Heart right ventricle (tissue), 16 donors: ENCODE data around the gene SUPT6H. TPM values are rescaled to one million over a fixed set of nuclear protein-coding genes. Genes with fewer than 3 reads are reported as not detected.

Experiments
- ATAC-seq, 8 donors: fragments of 200-7000 bp; cut with Tn5 transposase; one replicate each; pipeline ENCODE4 v1.9.1; 2020; ENCODE audit warnings: mild to moderate bottlenecking in 8 of 8, moderate library complexity in 8 of 8, moderate number of reproducible peaks in 1 of 8
- DNase-seq, 2 donors: peaks; one replicate each; pipeline ENCODE4 v3.0.0-alpha.2; 2020
- H3K27ac ChIP-seq, 10 donors: fragments of 200-600 bp; sonication (generic) in 2 of 10; one replicate each; pipeline versions ENCODE4 v1.5.0 to v1.8.0; 2020 to 2022; ENCODE audit warnings: mild to moderate bottlenecking in 3 of 10
- H3K27me3 ChIP-seq, 7 donors: fragments of 200-600 bp; one replicate each; pipeline ENCODE4 v1.8.0; 2021 to 2022; ENCODE audit warnings: mild to moderate bottlenecking in 2 of 7
- H3K36me3 ChIP-seq, 9 donors: fragments of 200-600 bp; sonication (generic) in 1 of 9; one replicate each; pipeline versions ENCODE4 v1.5.0 to v1.8.0; 2020 to 2022; ENCODE audit warnings: mild to moderate bottlenecking in 2 of 9
- H3K4me1 ChIP-seq, 9 donors: fragments of 200-600 bp; sonication (generic) in 1 of 9; one replicate each; pipeline versions ENCODE4 v1.5.0 to v1.8.0; 2020 to 2022; ENCODE audit warnings: mild to moderate bottlenecking in 4 of 9
- H3K4me3 ChIP-seq, 10 donors: fragments of 200-600 bp; sonication (generic) in 2 of 10; one replicate each; pipeline versions ENCODE4 v1.5.0 to v1.8.0; 2020 to 2022; ENCODE audit warnings: mild to moderate bottlenecking in 7 of 10, moderate library complexity in 2 of 10
- H3K9me3 ChIP-seq, 11 donors: fragments of 200-600 bp in 10 of 11; sonication (generic) in 2 of 11; one replicate each; pipeline versions ENCODE4 v1.5.0 to v1.8.0; 2013 to 2022; ENCODE audit warnings: mild to moderate bottlenecking in 2 of 11, control low read depth in 1 of 11, moderate library complexity in 1 of 11
- WGBS, 2 donors: extraction: QIAGEN DNeasy Blood & Tissue Kit; methylation state at CpG; one replicate each; pipeline ENCODE4 v1.1.7; 2013; ENCODE audit warnings: inconsistent platforms in 1 of 2; 5-methylcytosine and 5-hydroxymethylcytosine counted together
- intact Hi-C, 10 donors: fragments of 100-400 bp; cut with DNase I; formaldehyde crosslinking; loops; one replicate each; pipeline versions ENCODE4 v1.11.1 to v1.14.2; 2022
- polyA plus RNA-seq, 2 donors: library from polyadenylated mRNA; stranded (reverse); fragments of 200-250 nt; gene quantifications; one replicate each; pipeline ENCODE4 v1.2.3, GENCODE V29; 2013
- total RNA-seq, 10 donors: library from RNA; stranded (reverse); fragmentation: NEBNext Ultra II Directional in 3 of 10; extraction: Animal tissue kit (Norgen Biotek cat#: 25700) in 3 of 10; gene quantifications; one replicate each; pipeline versions ENCODE4 v1.2.1 to v1.2.4, GENCODE V29; 2021 to 2023
- TF ChIP-seq, protein P1 (sequence below), 9 donors: fragments of 200-600 bp; sonication (generic) in 2 of 9; IDR thresholded peaks; one replicate each; pipeline versions ENCODE4 v1.5.0 to v1.8.0; 2021 to 2022; ENCODE audit warnings: antibody characterized with exemption in 9 of 9, mild to moderate bottlenecking in 5 of 9, moderate library complexity in 1 of 9
- donor health status: Arrhythmogenic right ventricular cardiomyopathy.
- donor health status: ischemic (EF 13 %, LVEDD 7.1; RV severe dilation, severe dysfunction).
- donor health status: healthy with polysubstance abuse.
- donor health status: DM: no; HTN: yes; CAD: no.
- donor health status: DM: no; HTN: no; CAD: no.
- donor health status: ischemic (EF 25% LVEDD 6.9; RV normal size, moderate dysfunction).
- donor health status: ischemic (EF 25% LVEDD 5.7; RV mildly dilated, moderate dysfunction).
- donor health status: healthy.
- donor health status: DM: yes; HTN: yes; CAD: no.
- donor health status: Ischemic cardiomyopathy.
- donor health status: ischemic (EF 35%, LVEDD 5.7; RV mildly dilated, moderate dysfunction).
- donor health status: nonischemic (EF 11% LVEDD 7.7; RV severe dilation, severe dysfunction).
- donor health status: DM: yes; HTN: yes; CAD: no.
- donor health status: PGD.
- donor health status: ischemic (EF 29% LVEDD 5.4; RV normal size, mild dysfunction).
- donor health status: nonischemic (EF 23%, LVEDD 6.1; RV moderate dilation, normal function).

Gene SUPT6H
- total and polyA plus RNA-seq, 12 donors, result 19.3 to 54.1 (median 49.9) TPM

DNA sequence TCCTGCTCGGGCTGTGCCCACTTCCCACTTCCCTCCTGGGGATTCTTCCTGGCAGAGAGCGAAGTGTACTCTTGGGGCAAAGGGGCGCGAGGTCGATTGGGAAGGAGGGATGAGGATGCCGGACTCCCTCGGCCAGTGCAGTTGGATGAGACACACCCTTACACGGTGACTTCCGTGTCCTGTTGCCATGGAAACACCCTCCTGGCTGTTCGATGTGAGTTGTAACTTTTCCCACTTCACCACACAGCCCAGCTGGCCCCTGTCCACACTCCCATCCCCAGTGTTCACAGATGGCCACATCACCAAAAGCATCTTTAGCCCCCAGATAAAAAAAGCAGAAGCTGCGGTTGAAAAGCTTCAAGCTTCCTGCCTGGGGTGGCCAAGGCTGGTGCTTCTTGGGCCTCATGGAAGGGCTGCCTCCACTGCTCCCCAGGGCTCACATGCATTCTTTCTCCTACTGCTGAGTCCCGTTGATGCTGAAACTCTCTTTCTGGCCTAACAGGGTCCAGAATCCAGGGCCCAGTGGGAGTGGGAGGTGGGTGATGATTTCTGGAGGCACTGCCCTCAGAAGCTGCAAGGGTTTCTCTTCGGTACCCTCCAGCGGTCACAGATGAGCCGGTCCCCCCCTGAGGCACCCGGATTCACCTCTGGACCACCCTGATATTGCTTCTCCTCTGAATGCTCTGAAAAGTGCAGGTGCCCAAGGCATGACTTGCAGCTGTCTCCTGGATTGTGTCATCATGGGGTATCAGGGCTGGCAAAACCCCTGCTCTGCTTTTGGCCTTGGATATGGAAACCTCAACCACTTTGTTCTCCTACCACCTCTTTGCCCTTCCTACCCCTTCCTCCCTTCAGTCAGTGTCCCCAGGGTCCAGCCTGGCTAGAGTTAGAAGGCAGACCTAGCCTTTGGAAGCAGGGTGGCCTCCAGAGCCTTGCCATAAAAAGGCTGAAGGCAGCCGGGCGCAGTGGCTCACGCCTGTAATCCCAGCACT is 79.6 kb downstream of the SUPT6H start:
- no peak overlapping the region for H3K4me3 ChIP-seq
- DNase-seq (no peak), ATAC-seq (no peak)
- intact Hi-C loops, result no loop called here
- H3K4me1 ChIP-seq, result peaks cover 6 to 52% (median 32%) of the 10 kb centered on the region in 9 donors
- H3K36me3 ChIP-seq, result no peaks in the 10 kb centered on the region
- H3K9me3 ChIP-seq, result no peaks in the 10 kb centered on the region
- peaks cover 0 to 5% (median 0%) of the 10 kb centered on the region in 7 donors for H3K27me3 ChIP-seq
- TF ChIP-seq, protein P1, sequence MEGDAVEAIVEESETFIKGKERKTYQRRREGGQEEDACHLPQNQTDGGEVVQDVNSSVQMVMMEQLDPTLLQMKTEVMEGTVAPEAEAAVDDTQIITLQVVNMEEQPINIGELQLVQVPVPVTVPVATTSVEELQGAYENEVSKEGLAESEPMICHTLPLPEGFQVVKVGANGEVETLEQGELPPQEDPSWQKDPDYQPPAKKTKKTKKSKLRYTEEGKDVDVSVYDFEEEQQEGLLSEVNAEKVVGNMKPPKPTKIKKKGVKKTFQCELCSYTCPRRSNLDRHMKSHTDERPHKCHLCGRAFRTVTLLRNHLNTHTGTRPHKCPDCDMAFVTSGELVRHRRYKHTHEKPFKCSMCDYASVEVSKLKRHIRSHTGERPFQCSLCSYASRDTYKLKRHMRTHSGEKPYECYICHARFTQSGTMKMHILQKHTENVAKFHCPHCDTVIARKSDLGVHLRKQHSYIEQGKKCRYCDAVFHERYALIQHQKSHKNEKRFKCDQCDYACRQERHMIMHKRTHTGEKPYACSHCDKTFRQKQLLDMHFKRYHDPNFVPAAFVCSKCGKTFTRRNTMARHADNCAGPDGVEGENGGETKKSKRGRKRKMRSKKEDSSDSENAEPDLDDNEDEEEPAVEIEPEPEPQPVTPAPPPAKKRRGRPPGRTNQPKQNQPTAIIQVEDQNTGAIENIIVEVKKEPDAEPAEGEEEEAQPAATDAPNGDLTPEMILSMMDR (IDR thresholded peaks at IDR 0.05), result no peak
- H3K27ac ChIP-seq, result no peak overlapping the region
- 76 to 80% methylated on average over 19 of the region's 19 CpGs for WGBS, 2 donors

DNA sequence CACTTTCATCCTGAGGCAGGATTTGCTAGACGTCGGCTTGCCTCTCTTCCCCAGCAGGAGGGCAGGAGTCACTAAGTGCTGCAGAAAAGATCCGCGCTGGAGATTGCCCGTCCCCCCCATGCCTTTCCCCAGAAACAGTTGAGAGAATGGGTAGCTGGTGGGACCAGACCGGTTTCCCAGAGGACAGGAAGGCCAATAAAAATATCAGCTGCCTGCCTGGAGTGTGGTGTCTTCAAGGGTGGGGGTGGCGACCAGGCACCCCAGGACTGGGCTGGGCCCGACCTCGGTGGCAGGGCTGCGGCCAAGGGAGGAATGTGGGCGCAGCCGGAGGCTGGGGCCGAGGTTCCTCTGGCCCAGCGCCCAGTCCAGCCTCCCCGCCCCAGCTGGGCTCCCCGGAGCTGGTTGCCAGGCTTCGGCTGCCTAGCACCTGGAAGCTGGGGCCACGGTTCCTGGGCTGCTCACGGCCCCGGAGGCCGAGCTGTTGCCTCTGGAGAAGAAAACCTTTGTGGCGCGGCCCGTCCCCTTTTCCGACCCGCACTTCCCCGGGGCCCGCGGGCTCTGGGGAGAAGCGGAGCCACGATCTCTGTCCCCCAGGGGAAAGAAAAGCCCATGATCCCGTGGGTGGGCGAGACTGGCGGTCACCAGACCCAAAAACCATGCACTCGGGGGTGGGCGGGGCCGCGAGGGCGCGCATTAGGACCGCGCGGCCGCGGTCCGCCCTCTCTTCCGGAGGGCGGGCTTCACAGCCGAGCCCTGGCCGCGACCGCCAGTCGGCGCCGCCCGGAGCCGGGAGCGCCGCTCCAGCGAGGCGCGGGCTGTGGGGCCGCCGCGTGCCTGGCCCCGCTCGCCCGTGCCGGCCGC is 81.5 kb downstream of the SUPT6H start, which contains the start of gene TRAF4:
TRAF4 (plus strand) TSS at position 769 of the 861 bp plus-strand sequence. CDS start 102 bp downstream, outside the sequence.
- Histone ChIP-seq H3K4me3 (peak within 1 kb of the TSS; percentile 35 to 88 (median 72)), H3K4me1 (peaks cover 6 to 61% (median 40%) of the 10 kb centered on the region in 9 donors), H3K36me3 (peaks cover 0 to 15% (median 0%) of the 10 kb centered on the region in 9 donors), H3K27ac (peak within 1 kb of the TSS; percentile 21 to 91 (median 84)), H3K9me3 (no peaks in the 10 kb centered on the region), H3K27me3 (peaks cover 0 to 5% (median 0%) of the 10 kb centered on the region in 7 donors)
- TF ChIP-seq, protein P1 (IDR thresholded peaks at IDR 0.05), result peak in 3 of 9 donors; percentile 34 to 59 (median 41)
- intact Hi-C loops, result loop anchor here in 2 of 10 donors (2.0 kb wide), 1 partner anchor 15 kb away; the partner anchor contains the start of gene NEK8 (in 2 of the 2)
- ATAC-seq, result peak; percentile 87 to 95 (median 88)
- 1% methylated on average over 62 to 70 of the region's 70 CpGs for WGBS, 2 donors
- DNase-seq, result peak; percentile 74 to 79

DNA sequence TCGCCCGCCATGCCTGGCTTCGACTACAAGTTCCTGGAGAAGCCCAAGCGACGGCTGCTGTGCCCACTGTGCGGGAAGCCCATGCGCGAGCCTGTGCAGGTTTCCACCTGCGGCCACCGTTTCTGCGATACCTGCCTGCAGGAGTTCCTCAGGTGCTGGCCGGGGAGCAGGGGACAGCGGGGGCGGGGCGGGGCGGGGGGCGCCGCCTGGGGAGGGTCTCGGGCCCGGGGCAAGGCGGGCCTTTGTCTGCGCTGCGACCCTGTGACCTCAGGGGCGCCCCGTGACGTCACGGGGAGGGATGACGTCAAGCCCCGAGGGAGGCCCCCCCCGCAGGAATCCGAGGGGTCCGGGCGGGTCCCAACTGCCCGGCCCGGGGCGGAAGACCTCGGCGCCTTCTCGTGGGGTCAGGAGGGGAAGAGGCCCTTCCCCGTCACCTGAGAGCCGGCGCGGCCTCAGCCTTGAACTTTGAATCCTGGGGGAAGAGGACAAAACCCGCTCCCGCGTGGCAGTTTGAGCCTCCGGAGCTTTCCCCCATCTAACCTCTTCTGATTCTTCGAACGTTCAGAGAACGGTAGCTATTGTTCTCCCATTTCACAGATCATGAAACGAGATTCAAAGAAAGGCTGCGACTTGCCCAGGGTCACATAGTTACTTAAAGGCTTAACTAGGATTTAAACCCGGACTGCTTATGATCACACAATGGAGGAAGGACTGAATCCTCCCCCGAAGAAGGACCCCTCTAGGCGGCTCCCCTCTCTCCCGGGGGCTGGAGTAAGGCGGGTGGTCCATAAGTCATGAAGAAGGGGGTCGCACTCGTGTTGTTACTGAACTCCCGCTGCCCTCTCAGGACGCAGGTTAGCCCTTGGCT is 82.3 kb downstream of the SUPT6H start:
- H3K36me3 ChIP-seq, result peaks cover 0 to 24% (median 0%) of the 10 kb centered on the region in 9 donors
- TF ChIP-seq, protein P1 (IDR thresholded peaks at IDR 0.05), result no peak
- peak in 1 of 2 donors; percentile 57 for DNase-seq
- H3K27me3 ChIP-seq, result peaks cover 0 to 5% (median 0%) of the 10 kb centered on the region in 7 donors
- H3K9me3 ChIP-seq, result no peaks in the 10 kb centered on the region
- ATAC-seq, result peak; percentile 8 to 24 (median 19)
- intact Hi-C loops, result loop anchor here in 2 of 10 donors (2.0 kb wide), 1 partner anchor 16 kb away; the partner anchor contains the start of gene NEK8 (in 2 of the 2)
- peaks cover 6 to 61% (median 40%) of the 10 kb centered on the region in 9 donors for H3K4me1 ChIP-seq
- H3K27ac ChIP-seq, result peak overlapping the region; percentile 21 to 91 (median 82)
- peak overlapping the region; percentile 35 to 88 (median 72) for H3K4me3 ChIP-seq
- WGBS, 2 donors, result 3 to 6% methylated on average over 53 to 61 of the region's 61 CpGs
